Left ventricle myocardium superior (tissue), 1 donor: ENCODE measurements around the gene SPART. TPM values are rescaled to one million over a fixed set of nuclear protein-coding genes. Genes with fewer than 3 reads are reported as not detected.
"Not testable (repeated sequence)": the region's sequence is repeated elsewhere in the genome, so short reads cannot be mapped to it uniquely, and the experiment has no call there.

ENCODE experiments used
- ATAC-seq: fragments of 200-7000 bp; cut with Tn5 transposase; one replicate; pipeline ENCODE4 v1.9.1; 2020; ENCODE audit warnings: mild to moderate bottlenecking, moderate library complexity
- DNase-seq: peaks from one replicate; pipeline ENCODE4 v3.0.0-alpha.2; 2020
- intact Hi-C: fragments of 100-400 bp; cut with micrococcal nuclease; formaldehyde crosslinking; loops from one replicate; pipeline ENCODE4 v1.11.0; 2022
- total RNA-seq: library from RNA; stranded (reverse); fragmentation: NEBNext Ultra II Directional; extraction: Animal tissue kit (Norgen Biotek cat#: 25700); gene quantifications from one replicate; pipeline ENCODE4 v1.2.1, GENCODE V29; 2021
- donor health status: DM: no; HTN: yes; CAD: no; lungs with severe emphysema.

SPART gene
- total RNA-seq, 1 donor from 2014 or later: 44.1 TPM

GRCh38 chr13:36324881-36325280, 21.3 kb downstream of the SPART start:
- ATAC-seq, intact Hi-C loops, DNase-seq: not testable (repeated sequence)

- ATAC-seq (no peak), DNase-seq (no peak)
- intact Hi-C loops: no loop called here
Measured at GRCh38 chr13:36323951-36324566, 22.1 kb downstream of the SPART start.

- DNase-seq: no peak
- ATAC-seq: no peak
- intact Hi-C loops: no loop called here
Measured at GRCh38 chr13:36323408-36323807, 22.8 kb downstream of the SPART start.

- ATAC-seq, intact Hi-C loops, DNase-seq: not testable (repeated sequence)
Measured at GRCh38 chr13:36319793-36320192, 26.4 kb downstream of the SPART start.

GRCh38 chr13:36313047-36313969, 32.9 kb downstream of the SPART start:
- intact Hi-C loops: no loop called here
- no peak for DNase-seq
- ATAC-seq: no peak

GRCh38 chr13:36310417-36311108, 35.6 kb downstream of the SPART start:
- intact Hi-C loops: no loop called here
- ATAC-seq (peak; percentile 48), DNase-seq (no peak)

GRCh38 chr13:36302289-36302688, 43.9 kb downstream of the SPART start:
- no peak for ATAC-seq

GRCh38 chr13:36299469-36299868, 46.7 kb downstream of the SPART start:
- ATAC-seq, DNase-seq, intact Hi-C loops: not testable (repeated sequence)

More at GRCh38 chr13:36302289-36302688, 43.9 kb downstream of the SPART start:
- intact Hi-C loops: no loop called here
- DNase-seq: no peak

- peak; percentile 12 for ATAC-seq
- DNase-seq: no peak
- intact Hi-C loops: no loop called here
Measured at GRCh38 chr13:36298535-36299068, 47.6 kb downstream of the SPART start.

- ATAC-seq (peak; percentile 92), DNase-seq (peak; percentile 74)
- intact Hi-C loops: no loop called here
Measured at GRCh38 chr13:36297366-36298338, 48.5 kb downstream of the SPART start, which contains the start of gene CCDC169. TSS of gene CCDC169 (minus strand) at chr13:36297814. CDS start at chr13:36297719, 95 bp downstream.

- intact Hi-C loops: no loop called here
- DNase-seq: no peak
- ATAC-seq: no peak
Measured at GRCh38 chr13:36294096-36294495, 52.1 kb downstream of the SPART start.

GRCh38 chr13:36293497-36293896, 52.7 kb downstream of the SPART start:
- intact Hi-C loops: no loop called here

GRCh38 chr13:36288794-36289391, 57.3 kb downstream of the SPART start:
- ATAC-seq: no peak
- DNase-seq: no peak
- intact Hi-C loops: no loop called here

More at GRCh38 chr13:36293497-36293896, 52.7 kb downstream of the SPART start:
- ATAC-seq: no peak
- no peak for DNase-seq

GRCh38 chr13:36286006-36286405, 60.2 kb downstream of the SPART start:
- DNase-seq: no peak
- no peak for ATAC-seq
- intact Hi-C loops: no loop called here

- DNase-seq (no peak), ATAC-seq (peak; percentile 22)
- intact Hi-C loops: no loop called here
Measured at GRCh38 chr13:36282821-36283432, 63.3 kb downstream of the SPART start.

- intact Hi-C loops: loop anchor here (2.0 kb wide), 1 partner anchor 297 kb away; no protein-coding TSS in a partner anchor
- ATAC-seq (peak; percentile 50), DNase-seq (no peak)
Measured at GRCh38 chr13:36275190-36276002, 70.8 kb downstream of the SPART start.

GRCh38 chr13:36273431-36273830, 72.8 kb downstream of the SPART start:
- ATAC-seq: no peak
- intact Hi-C loops: no loop called here
- DNase-seq: no peak
